Gastroesophageal sphincter (tissue), 3 donors: ENCODE measurements around the gene GPR17.

Experiments
- POLR2A ChIP-seq, 2 donors: fragments of 450-650 bp; IDR thresholded peaks; one replicate each; pipeline ENCODE4 v1.6.1; 2017; ENCODE audit warnings: antibody characterized with exemption in 2 of 2, mild to moderate bottlenecking in 2 of 2, moderate library complexity in 1 of 2
- TF ChIP-seq, protein P1 (sequence below), 4 experiments: fragments of 200-600 bp in 2 of 4; fragments of 450-650 bp in 2 of 4; sonication (generic) in 1 of 4; IDR thresholded peaks; one replicate each; pipeline ENCODE4 v1.5.1; 2017 to 2019; ENCODE audit warnings: antibody characterized with exemption in 4 of 4, mild to moderate bottlenecking in 2 of 4, moderate library complexity in 2 of 4

DNA sequence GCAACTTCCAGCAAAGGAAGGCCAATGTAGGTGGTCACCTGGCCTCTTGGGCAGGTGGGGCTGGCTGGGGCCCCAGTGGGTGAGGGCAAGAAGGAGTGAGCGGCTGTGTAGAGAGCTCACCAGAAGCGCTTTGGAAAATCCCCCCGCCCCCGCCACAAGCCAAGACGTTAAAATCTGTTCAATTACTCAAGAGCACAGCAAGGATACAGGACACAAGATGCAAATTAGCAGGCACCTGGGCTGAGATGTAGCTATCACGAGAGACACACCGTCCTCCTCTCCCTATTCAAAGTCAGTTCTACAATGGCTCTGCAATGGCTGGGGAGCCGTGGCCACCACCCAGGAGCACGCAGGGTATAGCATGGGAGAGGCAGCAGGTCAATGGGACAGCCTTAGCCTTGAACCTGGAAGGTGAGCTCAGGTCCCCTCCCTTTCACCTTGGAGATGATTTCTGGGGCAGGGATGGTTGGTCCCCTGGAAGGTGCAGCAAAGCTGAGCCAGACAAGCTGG, 38.5 kb upstream of the GPR17 start:
- TF ChIP-seq POLR2A (IDR thresholded peaks at IDR 0.05), result no peak
- TF ChIP-seq, protein P1, sequence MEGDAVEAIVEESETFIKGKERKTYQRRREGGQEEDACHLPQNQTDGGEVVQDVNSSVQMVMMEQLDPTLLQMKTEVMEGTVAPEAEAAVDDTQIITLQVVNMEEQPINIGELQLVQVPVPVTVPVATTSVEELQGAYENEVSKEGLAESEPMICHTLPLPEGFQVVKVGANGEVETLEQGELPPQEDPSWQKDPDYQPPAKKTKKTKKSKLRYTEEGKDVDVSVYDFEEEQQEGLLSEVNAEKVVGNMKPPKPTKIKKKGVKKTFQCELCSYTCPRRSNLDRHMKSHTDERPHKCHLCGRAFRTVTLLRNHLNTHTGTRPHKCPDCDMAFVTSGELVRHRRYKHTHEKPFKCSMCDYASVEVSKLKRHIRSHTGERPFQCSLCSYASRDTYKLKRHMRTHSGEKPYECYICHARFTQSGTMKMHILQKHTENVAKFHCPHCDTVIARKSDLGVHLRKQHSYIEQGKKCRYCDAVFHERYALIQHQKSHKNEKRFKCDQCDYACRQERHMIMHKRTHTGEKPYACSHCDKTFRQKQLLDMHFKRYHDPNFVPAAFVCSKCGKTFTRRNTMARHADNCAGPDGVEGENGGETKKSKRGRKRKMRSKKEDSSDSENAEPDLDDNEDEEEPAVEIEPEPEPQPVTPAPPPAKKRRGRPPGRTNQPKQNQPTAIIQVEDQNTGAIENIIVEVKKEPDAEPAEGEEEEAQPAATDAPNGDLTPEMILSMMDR (IDR thresholded peaks at IDR 0.05), result no peak
